GM12891 (cell line): Measurements from ENCODE around the gene CDH19.

Experiments
- PAX5 ChIP-seq: IDR thresholded peaks from 2 replicates; pipeline ENCODE4 v1.6.1; 2011; ENCODE audit warnings: low read length, moderate library complexity, mild to moderate bottlenecking; ENCODE audit not compliant: insufficient read depth, severe bottlenecking
- POLR2A ChIP-seq: IDR thresholded peaks from 2 replicates; pipeline ENCODE4 v1.6.1; 2011; ENCODE audit warnings: low read depth, low read length, control low read depth
- POLR2AphosphoS5 ChIP-seq: IDR thresholded peaks from 2 replicates; pipeline ENCODE4 v1.6.1; 2011; ENCODE audit warnings: low read depth, low read length, control low read depth
- POU2F2 ChIP-seq: IDR thresholded peaks from 2 replicates; pipeline ENCODE4 v1.6.1; 2011; ENCODE audit warnings: low read depth, mild to moderate bottlenecking, control low read depth, low read length, moderate library complexity
- SPI1 ChIP-seq: IDR thresholded peaks from 2 replicates; pipeline ENCODE4 v1.6.1; 2011; ENCODE audit warnings: low read depth, low read length, control low read depth
- TAF1 ChIP-seq: IDR thresholded peaks from 2 replicates; pipeline ENCODE4 v1.6.1; 2011; ENCODE audit warnings: low read depth, low read length, control low read depth

- TF ChIP-seq POLR2AphosphoS5 = no peak
- no peak for TF ChIP-seq POLR2A
- TF ChIP-seq SPI1 = no peak
- TF ChIP-seq TAF1 = no peak
- TF ChIP-seq PAX5 = no peak
- TF ChIP-seq POU2F2 = no peak
Measured at GRCh38 chr18:66511289-66511688, 92.6 kb downstream of the CDH19 start.
